Fibroblast of lung (primary cell): ENCODE results near the gene ELFN1. TPM values are rescaled to one million over a fixed set of nuclear protein-coding genes. Genes with fewer than 3 reads are reported as not detected.

ENCODE experiments used
- DNase-seq, 2 donors: peaks; one replicate each; pipeline versions ENCODE4 v3.0.0 to v3.0.0-alpha.2; 2010; ENCODE audit warnings: low read depth in 2 of 2
- H2AFZ ChIP-seq: 2 replicates; pipeline ENCODE4 v1.5.1; 2012; ENCODE audit warnings: low read length, control low read depth, inconsistent platforms
- H3K27ac ChIP-seq: 2 replicates; pipeline ENCODE4 v1.5.1; 2011; ENCODE audit warnings: low read length, control low read depth; ENCODE audit not compliant: insufficient read depth
- H3K27me3 ChIP-seq: 2 replicates; pipeline ENCODE4 v1.5.1; 2011; ENCODE audit warnings: mild to moderate bottlenecking, low read length; ENCODE audit not compliant: control insufficient read depth, insufficient read depth
- H3K36me3 ChIP-seq: 2 replicates; pipeline ENCODE4 v1.5.1; 2011; ENCODE audit warnings: low read length; ENCODE audit not compliant: control insufficient read depth, insufficient read depth
- H3K4me1 ChIP-seq: 2 replicates; pipeline ENCODE4 v1.5.1; 2011; ENCODE audit warnings: low read length; ENCODE audit not compliant: control insufficient read depth, insufficient read depth; ENCODE audit errors: extremely low read depth
- H3K4me2 ChIP-seq: 2 replicates; pipeline ENCODE4 v1.5.1; 2011; ENCODE audit warnings: low read length, control low read depth; ENCODE audit not compliant: insufficient read depth; ENCODE audit errors: extremely low read depth
- H3K4me3 ChIP-seq, 4 experiments: fragments of 200-600 bp in 1 of 4; sonication (generic) in 1 of 4; replicated peaks in 1 of 4; 2 replicates each; pipeline ENCODE4 v1.5.1; 2011 to 2016; ENCODE audit warnings: low read length in 4 of 4, low read depth in 3 of 4, mild to moderate bottlenecking in 3 of 4, control low read depth in 2 of 4, inconsistent platforms in 1 of 4, mixed read lengths in 1 of 4; ENCODE audit not compliant: insufficient read depth in 1 of 4; ENCODE audit errors: control extremely low read depth in 1 of 4
- H3K79me2 ChIP-seq: 2 replicates; pipeline ENCODE4 v1.5.1; 2012; ENCODE audit warnings: mild to moderate bottlenecking, low read length, inconsistent platforms; ENCODE audit not compliant: control insufficient read depth, insufficient read depth
- H3K9ac ChIP-seq: 2 replicates; pipeline ENCODE4 v1.5.1; 2011; ENCODE audit warnings: mild to moderate bottlenecking, low read length, control low read depth; ENCODE audit not compliant: insufficient read depth
- H3K9me3 ChIP-seq: 2 replicates; pipeline ENCODE4 v1.5.1; 2012; ENCODE audit warnings: low read depth, low read length; ENCODE audit not compliant: control insufficient read depth, insufficient read depth
- H4K20me1 ChIP-seq: 2 replicates; pipeline ENCODE4 v1.5.1; 2011; ENCODE audit warnings: low read length; ENCODE audit not compliant: control insufficient read depth, insufficient read depth; ENCODE audit errors: extremely low read depth
- EZH2 ChIP-seq: IDR thresholded peaks from 2 replicates; pipeline ENCODE4 v1.5.1; 2012; ENCODE audit warnings: low read length, control low read depth, mild to moderate bottlenecking; ENCODE audit errors: missing control alignments
- polyA plus RNA-seq, 2 donors: library from polyadenylated mRNA; depleted of rRNA in 1 of 2; stranded (reverse) in 1 of 2; unstranded in 1 of 2; fragments of >200 nt; gene quantifications; 2 replicates each; pipeline ENCODE4 v1.2.1, GENCODE V29; 2011 to 2012; ENCODE audit warnings: missing spikeins in 1 of 2
- total RNA-seq: library from RNA; depleted of rRNA; stranded (reverse); fragments of >200 nt; gene quantifications from 2 replicates; pipeline ENCODE4 v1.2.1, GENCODE V29; 2014
- TF ChIP-seq, protein P1 (sequence below), 2 donors: IDR thresholded peaks in 1 of 2; conservative IDR thresholded peaks in 1 of 2; 1 replicate in 1 of 2; 2 replicates in 1 of 2; pipeline ENCODE4 v1.5.1; 2011 to 2012; ENCODE audit warnings: low read length in 2 of 2, control low read depth in 1 of 2, inconsistent platforms in 1 of 2, low read depth in 1 of 2, mild to moderate bottlenecking in 1 of 2

ELFN1 gene
- total and polyA plus RNA-seq, 2 donors (not counting 1 experiment from before 2014, with no cell fraction given) = 0.16 to 0.33 TPM

DNA sequence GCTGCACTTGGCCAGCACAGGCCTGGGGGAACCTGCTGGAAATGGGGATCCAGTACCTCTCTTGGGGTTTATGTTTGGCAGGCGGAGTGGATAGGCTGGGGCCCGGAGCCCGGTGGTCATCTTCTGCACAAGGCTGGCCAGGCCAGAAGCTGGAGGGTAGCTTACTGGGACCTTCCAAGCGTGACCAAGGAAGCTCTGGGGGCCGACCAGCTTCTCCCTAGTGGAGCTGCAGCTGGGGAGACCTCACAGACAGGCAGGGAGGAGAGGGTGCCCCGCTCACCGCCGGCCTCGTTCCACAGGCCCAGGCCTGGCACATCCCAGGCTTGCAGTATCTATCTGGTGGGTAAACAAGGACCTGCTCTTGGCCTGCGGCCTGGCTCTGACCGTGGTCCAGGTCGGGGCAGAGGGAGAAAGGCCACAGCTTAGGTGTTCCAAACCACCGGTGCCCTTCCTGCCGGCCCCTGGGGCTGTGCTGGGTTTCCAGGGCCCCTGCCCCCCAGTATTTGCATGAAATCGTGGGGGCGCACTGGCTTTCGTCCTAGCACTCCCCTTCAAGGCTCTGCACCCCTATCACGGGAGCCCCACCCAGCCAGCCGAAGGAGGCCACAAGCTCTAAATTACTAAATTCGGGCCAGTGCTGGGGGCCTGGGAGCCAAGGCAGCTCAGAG is 1.5 kb upstream of the ELFN1 start:
- no peak overlapping the region for H3K4me2 ChIP-seq
- no peak overlapping the region for H3K4me3 ChIP-seq
- no peak overlapping the region for H2AFZ ChIP-seq
- peaks cover 22% of the 10 kb centered on the region for H3K27me3 ChIP-seq
- H4K20me1 ChIP-seq = no peaks in the 10 kb centered on the region
- peak; percentile 72 for TF ChIP-seq EZH2
- TF ChIP-seq, protein P1, sequence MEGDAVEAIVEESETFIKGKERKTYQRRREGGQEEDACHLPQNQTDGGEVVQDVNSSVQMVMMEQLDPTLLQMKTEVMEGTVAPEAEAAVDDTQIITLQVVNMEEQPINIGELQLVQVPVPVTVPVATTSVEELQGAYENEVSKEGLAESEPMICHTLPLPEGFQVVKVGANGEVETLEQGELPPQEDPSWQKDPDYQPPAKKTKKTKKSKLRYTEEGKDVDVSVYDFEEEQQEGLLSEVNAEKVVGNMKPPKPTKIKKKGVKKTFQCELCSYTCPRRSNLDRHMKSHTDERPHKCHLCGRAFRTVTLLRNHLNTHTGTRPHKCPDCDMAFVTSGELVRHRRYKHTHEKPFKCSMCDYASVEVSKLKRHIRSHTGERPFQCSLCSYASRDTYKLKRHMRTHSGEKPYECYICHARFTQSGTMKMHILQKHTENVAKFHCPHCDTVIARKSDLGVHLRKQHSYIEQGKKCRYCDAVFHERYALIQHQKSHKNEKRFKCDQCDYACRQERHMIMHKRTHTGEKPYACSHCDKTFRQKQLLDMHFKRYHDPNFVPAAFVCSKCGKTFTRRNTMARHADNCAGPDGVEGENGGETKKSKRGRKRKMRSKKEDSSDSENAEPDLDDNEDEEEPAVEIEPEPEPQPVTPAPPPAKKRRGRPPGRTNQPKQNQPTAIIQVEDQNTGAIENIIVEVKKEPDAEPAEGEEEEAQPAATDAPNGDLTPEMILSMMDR (conservative IDR thresholded peaks at IDR 0.05 in 1 of 2, IDR thresholded peaks at IDR 0.05 in 1 of 2; ENCODE audit: low read depth in 1 of 2, low read length in 2 of 2) = no peak
- no peak overlapping the region for H3K9ac ChIP-seq
- H3K9me3 ChIP-seq = no peaks in the 10 kb centered on the region
- H3K4me1 ChIP-seq = no peaks in the 10 kb centered on the region
- H3K36me3 ChIP-seq = no peaks in the 10 kb centered on the region
- peak in 1 of 2 donors; percentile 9 for DNase-seq
- no peaks in the 10 kb centered on the region for H3K79me2 ChIP-seq
- no peak overlapping the region for H3K27ac ChIP-seq

GRCh38 chr7:1669064-1669951 is 769 bp upstream of the ELFN1 start:
- TF ChIP-seq, protein P1 (conservative IDR thresholded peaks at IDR 0.05 in 1 of 2, IDR thresholded peaks at IDR 0.05 in 1 of 2; ENCODE audit: low read depth in 1 of 2, low read length in 2 of 2) = no peak
- no peak for TF ChIP-seq EZH2
- Histone ChIP-seq H3K4me1 (no peaks in the 10 kb centered on the region), H3K9me3 (no peaks in the 10 kb centered on the region), H3K27me3 (peaks cover 14% of the 10 kb centered on the region), H2AFZ (no peak overlapping the region), H4K20me1 (no peaks in the 10 kb centered on the region), H3K9ac (no peak overlapping the region), H3K36me3 (no peaks in the 10 kb centered on the region), H3K79me2 (no peaks in the 10 kb centered on the region), H3K4me3 (peak overlapping the region in 1 of 4 experiments; percentile 17), H3K4me2 (no peak overlapping the region), H3K27ac (no peak overlapping the region)
- DNase-seq = peak; percentile 8 to 60

- H3K4me2 ChIP-seq = no peak overlapping the region
Measured at GRCh38 chr7:1670894-1671593, 967 bp downstream of the ELFN1 start.

More at GRCh38 chr7:1670894-1671593, 967 bp downstream of the ELFN1 start:
- Histone ChIP-seq H4K20me1 (no peaks in the 10 kb centered on the region), H3K36me3 (no peaks in the 10 kb centered on the region), H3K9me3 (no peaks in the 10 kb centered on the region), H3K79me2 (no peaks in the 10 kb centered on the region), H3K4me3 (no peak overlapping the region), H3K9ac (no peak overlapping the region), H2AFZ (no peak overlapping the region), H3K27me3 (peaks cover 18% of the 10 kb centered on the region), H3K27ac (no peak overlapping the region), H3K4me1 (no peaks in the 10 kb centered on the region)
- TF ChIP-seq, protein P1 (conservative IDR thresholded peaks at IDR 0.05 in 1 of 2, IDR thresholded peaks at IDR 0.05 in 1 of 2; ENCODE audit: low read depth in 1 of 2, low read length in 2 of 2) = no peak
- no peak for TF ChIP-seq EZH2
- no peak for DNase-seq
